Effector memory CD8-positive, alpha-beta T cell (primary cell): ENCODE data around the gene ATG16L2.
A peak's percentile ranks its signal among the peaks of the same experiment; 100 is the strongest.

ENCODE experiments used
- ATAC-seq: fragments of 150-1000 bp; cut with Tn5 transposase; replicated peaks from 2 replicates; pipeline ENCODE4 v1.10.0; 2021; ENCODE audit warnings: mild to moderate bottlenecking, moderate library complexity
- DNase-seq, 3 experiments: peaks; one replicate each; pipeline ENCODE4 v3.0.0; 2021
- H3K27ac Mint-ChIP-seq, 2 donors: one replicate each; pipeline ENCODE4 v1.8.0; 2022; ENCODE audit warnings: mild to moderate bottlenecking in 2 of 2, mixed read lengths in 2 of 2, moderate library complexity in 2 of 2
- H3K27me3 Mint-ChIP-seq, 2 donors: one replicate each; pipeline ENCODE4 v1.8.0; 2022; ENCODE audit warnings: mixed read lengths in 2 of 2
- H3K36me3 Mint-ChIP-seq: one replicate; pipeline ENCODE4 v1.8.0; 2022; ENCODE audit warnings: mild to moderate bottlenecking, moderate library complexity, mixed read lengths; ENCODE audit not compliant: insufficient read depth
- H3K4me1 Mint-ChIP-seq, 2 donors: one replicate each; pipeline ENCODE4 v1.8.0; 2022; ENCODE audit warnings: low read depth in 2 of 2, mixed read lengths in 2 of 2
- H3K4me3 Mint-ChIP-seq, 2 donors: one replicate each; pipeline ENCODE4 v1.8.0; 2022; ENCODE audit warnings: mild to moderate bottlenecking in 2 of 2, mixed read lengths in 2 of 2, moderate library complexity in 2 of 2
- H3K9me3 Mint-ChIP-seq, 2 donors: one replicate each; pipeline ENCODE4 v1.8.0; 2022; ENCODE audit warnings: mixed read lengths in 2 of 2

ATG16L2 gene

GRCh38 chr11:72775288-72776110, 38.7 kb upstream of the ATG16L2 start:
- H3K27ac Mint-ChIP-seq: peak overlapping the region in 1 of 2 donors; percentile 5
- H3K4me1 Mint-ChIP-seq: peaks cover 18 to 31% of the 10 kb centered on the region in 2 donors
- ATAC-seq: no peak
- no peaks in the 10 kb centered on the region for H3K27me3 Mint-ChIP-seq
- peaks cover 5% of the 10 kb centered on the region for H3K36me3 Mint-ChIP-seq
- no peak overlapping the region for H3K4me3 Mint-ChIP-seq
- DNase-seq: no peak
- no peaks in the 10 kb centered on the region for H3K9me3 Mint-ChIP-seq

DNA sequence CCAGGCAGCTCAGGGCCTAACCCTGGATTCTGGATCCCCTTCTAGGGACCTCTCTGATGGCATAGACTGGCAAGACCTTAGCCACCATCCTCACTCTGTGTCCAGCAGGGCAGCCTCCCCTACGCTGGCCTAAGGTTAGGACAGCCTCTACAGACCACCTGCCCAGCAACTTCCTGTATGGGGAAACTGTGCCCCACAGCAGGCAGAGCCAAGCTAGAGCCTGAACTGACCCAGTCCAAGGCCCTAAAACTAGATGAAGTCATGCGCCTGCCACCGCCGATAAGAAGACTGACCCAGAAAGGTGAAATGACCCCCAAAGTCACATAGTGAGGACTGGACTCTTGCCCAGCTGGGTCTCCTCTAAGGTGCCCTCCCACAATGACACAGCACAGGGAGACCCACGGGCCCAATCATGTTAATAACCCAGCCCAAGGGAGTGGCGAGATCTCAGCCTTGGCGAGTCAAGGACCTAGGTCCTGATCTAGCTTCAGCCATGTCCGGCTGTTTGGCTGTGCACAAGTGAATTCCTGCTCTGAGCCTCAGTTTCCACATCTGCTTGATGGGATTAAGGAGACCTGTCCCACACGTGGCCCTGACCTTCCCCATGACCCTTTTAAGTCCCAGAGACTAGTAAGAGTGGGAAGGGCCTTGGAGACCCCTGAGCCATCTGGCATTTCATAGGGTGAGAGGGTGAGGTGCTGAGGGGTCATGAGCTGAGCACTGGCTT, 37.9 kb upstream of the ATG16L2 start:
- no peaks in the 10 kb centered on the region for H3K9me3 Mint-ChIP-seq
- DNase-seq (no peak), ATAC-seq (no peak)
- peak overlapping the region; percentile 5 to 56 for H3K27ac Mint-ChIP-seq
- H3K27me3 Mint-ChIP-seq: no peaks in the 10 kb centered on the region
- peaks cover 2% of the 10 kb centered on the region for H3K36me3 Mint-ChIP-seq
- H3K4me1 Mint-ChIP-seq: peaks cover 18 to 35% of the 10 kb centered on the region in 2 donors
- no peak overlapping the region for H3K4me3 Mint-ChIP-seq

DNA sequence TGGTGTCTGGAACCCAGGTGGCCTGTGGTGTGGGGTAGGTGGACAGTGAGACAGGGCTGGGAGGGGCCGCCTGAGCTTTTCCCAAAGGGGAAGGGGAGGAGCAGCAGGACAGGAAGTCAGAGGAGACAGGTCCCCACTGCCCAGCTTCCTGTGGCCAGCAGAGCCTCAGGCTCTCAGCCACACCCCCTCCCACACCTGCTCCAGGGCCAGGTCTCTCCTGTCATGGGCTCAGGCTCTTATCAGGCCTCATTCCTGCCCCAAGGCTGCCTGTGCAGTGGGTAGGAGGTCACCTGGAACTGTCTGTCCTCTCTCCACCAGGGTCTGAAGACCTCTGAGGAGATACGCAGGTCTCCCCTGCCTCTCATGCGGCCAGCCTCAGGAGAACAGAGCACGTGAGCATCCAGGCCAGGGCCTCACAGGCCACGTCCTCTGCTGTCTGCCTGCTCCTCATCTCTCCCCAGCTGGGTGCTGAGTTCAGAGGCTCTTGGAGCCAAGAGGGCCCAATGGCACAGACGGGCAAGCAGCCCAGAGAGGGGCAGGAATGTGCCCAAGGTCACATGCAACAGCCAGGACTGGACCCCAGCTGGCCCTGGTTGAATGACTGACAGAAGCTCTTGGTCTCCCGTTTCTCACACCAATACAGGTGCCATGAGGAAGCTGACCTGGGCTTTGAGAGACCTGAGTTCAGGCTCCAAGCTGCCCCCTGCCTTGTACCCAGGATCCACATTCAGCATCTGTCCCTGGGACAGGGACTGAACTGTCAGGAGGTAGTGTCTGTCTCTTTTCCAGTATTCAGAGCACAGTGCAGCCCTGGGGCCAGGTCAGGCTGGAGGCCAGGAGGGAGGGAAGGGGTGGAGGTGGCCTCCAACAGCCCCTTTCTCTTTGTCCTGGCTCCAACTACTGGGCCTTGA, 37.1 kb upstream of the ATG16L2 start:
- H3K36me3 Mint-ChIP-seq: peaks cover 2% of the 10 kb centered on the region
- H3K4me3 Mint-ChIP-seq: no peak overlapping the region
- no peak for DNase-seq
- peak overlapping the region; percentile 35 to 56 for H3K27ac Mint-ChIP-seq
- no peaks in the 10 kb centered on the region for H3K9me3 Mint-ChIP-seq
- H3K4me1 Mint-ChIP-seq: peaks cover 22 to 36% of the 10 kb centered on the region in 2 donors
- no peaks in the 10 kb centered on the region for H3K27me3 Mint-ChIP-seq
- ATAC-seq: no peak

GRCh38 chr11:72777755-72778278, 36.4 kb upstream of the ATG16L2 start:
- peaks cover 29 to 43% of the 10 kb centered on the region in 2 donors for H3K4me1 Mint-ChIP-seq
- H3K36me3 Mint-ChIP-seq: peaks cover 2% of the 10 kb centered on the region
- no peak overlapping the region for H3K4me3 Mint-ChIP-seq
- DNase-seq (no peak), ATAC-seq (no peak)
- H3K9me3 Mint-ChIP-seq: no peaks in the 10 kb centered on the region
- H3K27ac Mint-ChIP-seq: peak overlapping the region in 1 of 2 donors; percentile 35
- H3K27me3 Mint-ChIP-seq: no peaks in the 10 kb centered on the region

DNA sequence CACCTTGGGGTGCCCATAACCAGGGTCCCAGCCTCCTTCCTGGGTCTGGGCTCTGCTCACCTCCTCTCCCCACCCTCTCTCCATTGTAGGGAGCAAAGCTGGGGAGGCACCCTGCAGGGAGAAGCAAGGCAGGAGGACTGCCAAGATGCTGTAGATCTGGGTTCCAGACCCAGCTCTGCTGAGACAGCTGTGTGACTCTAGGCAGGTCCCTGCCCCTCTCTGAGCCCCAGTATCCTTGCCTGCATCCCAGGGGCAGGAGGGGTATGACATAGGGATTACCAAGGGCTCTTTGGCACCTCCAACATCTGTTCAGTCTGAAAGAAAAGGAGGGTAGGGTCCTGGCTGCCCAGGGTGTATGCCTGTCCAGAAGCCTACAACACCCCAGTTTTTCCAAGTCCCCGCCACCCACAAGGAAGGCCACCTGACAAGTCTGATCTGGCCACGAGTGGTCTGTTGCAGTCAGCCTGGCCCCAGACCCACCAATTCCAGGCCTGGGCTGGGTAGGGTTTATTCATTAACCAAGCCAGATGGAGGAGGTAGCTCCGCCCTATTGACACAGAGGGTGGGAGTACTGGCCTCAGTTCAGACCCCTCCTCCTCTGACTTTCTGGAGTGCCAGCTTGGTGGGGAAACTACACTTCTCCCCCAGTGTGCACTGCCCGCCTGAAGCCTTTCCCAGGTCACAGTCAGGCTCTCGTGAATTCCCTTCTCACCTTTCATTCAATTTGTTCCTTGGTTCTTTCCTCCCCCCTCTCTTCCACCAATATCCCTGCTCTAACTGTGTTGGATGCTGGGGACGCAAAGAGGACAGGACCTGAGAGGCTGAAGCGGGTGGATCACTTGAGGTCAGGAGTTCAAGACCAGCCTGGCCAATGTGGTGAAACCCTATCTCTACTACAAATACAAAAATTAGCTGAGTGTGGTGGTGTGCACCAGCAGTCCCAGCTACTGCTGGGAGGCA, 35.4 kb upstream of the ATG16L2 start:
- peak overlapping the region in 1 of 2 donors; percentile 11 for H3K27ac Mint-ChIP-seq
- no peaks in the 10 kb centered on the region for H3K27me3 Mint-ChIP-seq
- peaks cover 2% of the 10 kb centered on the region for H3K36me3 Mint-ChIP-seq
- ATAC-seq: no peak
- H3K4me1 Mint-ChIP-seq: peaks cover 31 to 43% of the 10 kb centered on the region in 2 donors
- H3K9me3 Mint-ChIP-seq: no peaks in the 10 kb centered on the region
- DNase-seq: no peak
- peak overlapping the region; percentile 68 to 78 for H3K4me3 Mint-ChIP-seq

GRCh38 chr11:72779495-72780128, 34.6 kb upstream of the ATG16L2 start:
- H3K27ac Mint-ChIP-seq: peak overlapping the region in 1 of 2 donors; percentile 11
- H3K4me1 Mint-ChIP-seq: peaks cover 31 to 41% of the 10 kb centered on the region in 2 donors
- H3K4me3 Mint-ChIP-seq: peak overlapping the region; percentile 68 to 78
- no peaks in the 10 kb centered on the region for H3K9me3 Mint-ChIP-seq
- H3K27me3 Mint-ChIP-seq: no peaks in the 10 kb centered on the region
- no peak for DNase-seq
- no peak for ATAC-seq
- peaks cover 2% of the 10 kb centered on the region for H3K36me3 Mint-ChIP-seq

- Mint-ChIP-seq H3K27ac (peak overlapping the region; percentile 41 to 57), H3K9me3 (no peaks in the 10 kb centered on the region), H3K27me3 (no peaks in the 10 kb centered on the region), H3K4me3 (peak overlapping the region; percentile 68 to 78), H3K36me3 (peaks cover 2% of the 10 kb centered on the region), H3K4me1 (peaks cover 31 to 36% of the 10 kb centered on the region in 2 donors)
- DNase-seq (no peak), ATAC-seq (no peak)
Observed at GRCh38 chr11:72780296-72781062, 33.7 kb upstream of the ATG16L2 start.

- H3K27me3 Mint-ChIP-seq: no peaks in the 10 kb centered on the region
- no peaks in the 10 kb centered on the region for H3K9me3 Mint-ChIP-seq
- H3K4me3 Mint-ChIP-seq: peak overlapping the region; percentile 68 to 78
- peaks cover 2% of the 10 kb centered on the region for H3K36me3 Mint-ChIP-seq
- ATAC-seq (no peak), DNase-seq (no peak)
- peaks cover 28 to 36% of the 10 kb centered on the region in 2 donors for H3K4me1 Mint-ChIP-seq
- H3K27ac Mint-ChIP-seq: peak overlapping the region; percentile 41 to 57
Observed at GRCh38 chr11:72781063-72781312, 33.2 kb upstream of the ATG16L2 start.

DNA sequence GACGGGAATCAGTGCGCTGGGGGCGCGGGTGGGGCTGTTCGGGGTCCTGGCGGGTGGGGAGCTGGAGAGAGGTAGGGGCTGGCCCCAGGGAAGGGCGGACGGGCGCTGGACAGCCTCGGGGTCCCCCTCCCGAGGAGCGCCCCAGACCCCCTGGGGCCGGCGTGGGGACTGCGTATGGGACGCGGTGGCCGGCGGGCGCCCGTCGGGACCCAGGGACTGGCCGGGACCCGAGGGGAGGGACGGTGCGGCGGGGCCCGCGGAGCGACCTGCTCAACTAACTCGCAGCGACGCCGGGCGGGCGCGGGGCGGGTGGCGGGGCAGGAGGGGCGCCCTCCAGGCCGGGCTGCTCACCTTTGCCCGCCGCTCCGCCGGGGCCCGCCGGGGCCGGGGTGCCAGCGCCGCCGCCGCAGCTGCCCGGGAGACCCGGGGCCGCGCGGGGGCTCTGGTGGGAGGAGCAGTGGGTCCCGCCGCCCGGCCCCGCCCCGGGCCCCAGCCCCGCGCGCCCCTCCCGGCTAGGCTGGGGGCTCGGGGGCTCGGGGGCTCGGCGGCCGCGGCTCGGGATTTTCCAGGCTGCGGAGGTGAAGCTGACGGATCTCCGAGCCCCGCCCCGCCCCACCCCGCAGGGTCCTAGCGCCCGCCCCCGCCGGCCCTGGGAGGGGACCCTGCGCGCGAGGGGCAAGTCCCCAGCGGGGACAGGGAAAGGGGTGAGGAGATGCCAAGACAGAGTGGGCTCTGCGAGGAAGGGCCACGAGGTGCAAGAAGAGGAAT, 32.7 kb upstream of the ATG16L2 start:
- Mint-ChIP-seq H3K4me1 (peaks cover 23 to 32% of the 10 kb centered on the region in 2 donors), H3K27me3 (no peaks in the 10 kb centered on the region), H3K4me3 (peak overlapping the region; percentile 72 to 82), H3K36me3 (peaks cover 2% of the 10 kb centered on the region), H3K27ac (peak overlapping the region; percentile 41 to 87), H3K9me3 (no peaks in the 10 kb centered on the region)
- peak; percentile 42 to 57 (median 55) for DNase-seq
- peak; percentile 87 for ATAC-seq

DNA sequence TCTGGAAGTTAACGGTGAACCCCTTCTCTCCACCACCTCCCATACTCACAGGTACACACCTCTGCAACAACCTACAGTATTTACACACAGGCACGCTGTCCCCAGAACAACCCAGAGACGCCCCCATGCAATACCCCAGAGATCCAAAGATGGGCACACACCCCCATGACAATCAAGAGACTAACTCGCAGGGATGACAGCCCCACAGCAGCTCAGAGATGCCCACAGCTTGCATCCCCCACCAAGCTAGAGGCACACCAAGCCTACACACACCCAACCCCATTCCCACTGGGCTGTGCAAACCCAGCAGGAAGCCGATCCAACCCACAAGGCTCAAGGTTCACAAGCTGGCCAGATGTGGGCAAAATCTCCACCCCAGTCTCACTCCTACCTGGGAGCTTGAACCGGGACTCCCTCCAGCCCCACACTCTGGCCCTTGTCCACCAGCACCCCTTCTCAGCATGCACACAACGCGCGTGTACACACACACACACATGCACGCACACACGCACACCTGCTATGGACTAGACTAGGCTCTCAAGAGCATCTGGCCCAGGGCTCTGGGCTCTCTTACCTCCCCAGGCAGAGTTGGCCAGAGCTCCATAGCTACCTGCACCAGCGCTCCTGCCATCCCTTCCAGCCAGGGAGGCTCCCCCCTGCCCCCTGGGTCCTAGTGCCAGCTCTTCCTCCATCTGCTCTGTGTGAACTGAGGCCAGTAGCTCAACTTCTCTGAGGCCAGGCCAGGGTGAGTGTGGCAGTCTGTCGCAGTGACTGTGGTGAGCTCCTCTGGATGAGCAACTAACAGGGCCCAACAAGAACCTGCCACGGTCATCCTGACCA, 31.9 kb upstream of the ATG16L2 start:
- peak overlapping the region; percentile 57 to 87 for H3K27ac Mint-ChIP-seq
- no peaks in the 10 kb centered on the region for H3K9me3 Mint-ChIP-seq
- DNase-seq (no peak), ATAC-seq (peak; percentile 42)
- peaks cover 2% of the 10 kb centered on the region for H3K36me3 Mint-ChIP-seq
- H3K4me1 Mint-ChIP-seq: peaks cover 20 to 29% of the 10 kb centered on the region in 2 donors
- no peaks in the 10 kb centered on the region for H3K27me3 Mint-ChIP-seq
- H3K4me3 Mint-ChIP-seq: peak overlapping the region; percentile 72 to 82
